HEK293 (cell line): ENCODE data around the gene EFCAB14.
"Not testable (repeated sequence)": the region's sequence is repeated elsewhere in the genome, so short reads cannot be mapped to it uniquely, and the experiment has no call there.

Source experiments
- CTCF ChIA-PET: fragments of 350-600 bp; formaldehyde crosslinking; extraction: SDS; loops from one replicate; lab custom pipeline; 2021; ENCODE audit warnings: antibody characterized with exemption; lab: Yijun Ruan, JAX
- POLR2A ChIA-PET: fragments of 300-600 bp; formaldehyde crosslinking; extraction: SDS; loops from one replicate; lab custom pipeline; 2020; ENCODE audit warnings: antibody characterized with exemption, inconsistent platforms; lab: Yijun Ruan, JAX
- H3K27ac ChIP-seq: fragments of 200-500 bp; sonication (Bioruptor generic); 2 replicates; pipeline ENCODE4 v1.5.1; 2014; ENCODE audit warnings: low read depth, low read length, control low read depth, inconsistent platforms; ENCODE audit errors: extremely low read depth
- H3K36me3 ChIP-seq, 2 experiments: fragments of 200-500 bp in 1 of 2; sonication (Bioruptor generic) in 1 of 2; 1 replicate in 1 of 2; 2 replicates in 1 of 2; pipeline ENCODE4 v1.5.1; 2014 to 2017; ENCODE audit warnings: inconsistent platforms in 2 of 2, low read length in 2 of 2; ENCODE audit not compliant: control insufficient read depth in 2 of 2, insufficient read depth in 1 of 2
- H3K4me1 ChIP-seq: fragments of 200-500 bp; sonication (Bioruptor generic); 2 replicates; pipeline ENCODE4 v1.5.1; 2014; ENCODE audit warnings: mild to moderate bottlenecking, low read length, inconsistent platforms; ENCODE audit not compliant: control insufficient read depth, insufficient read depth
- H3K4me3 ChIP-seq: 2 replicates; pipeline ENCODE4 v1.5.1; 2011; ENCODE audit warnings: low read depth, mild to moderate bottlenecking, control low read depth, low read length, moderate library complexity
- H3K9me3 ChIP-seq: fragments of 200-500 bp; sonication (Bioruptor generic); 2 replicates; pipeline ENCODE4 v1.5.1; 2014; ENCODE audit warnings: low read depth, low read length, inconsistent platforms; ENCODE audit not compliant: control insufficient read depth, insufficient read depth
- BCL11B ChIP-seq: fragments of 450-650 bp; formaldehyde crosslinking; IDR thresholded peaks from 2 replicates; pipeline ENCODE4 v1.5.1; 2016; ENCODE audit warnings: low read depth, missing biosample characterization, missing genetic modification characterization
- GFI1B ChIP-seq: fragments of 450-650 bp; formaldehyde crosslinking; IDR thresholded peaks from 2 replicates; pipeline ENCODE4 v1.5.1; 2016; ENCODE audit warnings: missing biosample characterization, missing genetic modification characterization
- SP2 ChIP-seq: fragments of 450-650 bp; formaldehyde crosslinking; IDR thresholded peaks from 2 replicates; pipeline ENCODE4 v1.5.1; 2016; ENCODE audit warnings: missing biosample characterization, missing genetic modification characterization
- SP3 ChIP-seq: fragments of 450-650 bp; formaldehyde crosslinking; IDR thresholded peaks from 2 replicates; pipeline ENCODE4 v1.5.1; 2016; ENCODE audit warnings: missing biosample characterization, missing genetic modification characterization
- SP7 ChIP-seq: fragments of 450-650 bp; formaldehyde crosslinking; IDR thresholded peaks from 2 replicates; pipeline ENCODE4 v1.5.1; 2016; ENCODE audit warnings: missing biosample characterization, missing genetic modification characterization
- ZFP3 ChIP-seq: fragments of 450-650 bp; formaldehyde crosslinking; IDR thresholded peaks from 2 replicates; pipeline ENCODE4 v1.5.1; 2016; ENCODE audit warnings: low read depth, missing biosample characterization, missing genetic modification characterization
- ZNF146 ChIP-seq: fragments of 450-650 bp; formaldehyde crosslinking; IDR thresholded peaks from 2 replicates; pipeline ENCODE4 v1.5.1; 2016; ENCODE audit warnings: missing biosample characterization, missing genetic modification characterization
- ZNF157 ChIP-seq: fragments of 450-650 bp; formaldehyde crosslinking; IDR thresholded peaks from 2 replicates; pipeline ENCODE4 v1.5.1; 2016; ENCODE audit warnings: missing biosample characterization, missing genetic modification characterization
- ZNF184 ChIP-seq: fragments of 450-650 bp; IDR thresholded peaks from 2 replicates; pipeline ENCODE4 v1.5.1; 2018; ENCODE audit warnings: missing biosample characterization, mild to moderate bottlenecking, missing genetic modification characterization
- ZNF239 ChIP-seq: fragments of 450-650 bp; formaldehyde crosslinking; IDR thresholded peaks from 2 replicates; pipeline ENCODE4 v1.5.1; 2016; ENCODE audit warnings: missing biosample characterization, missing genetic modification characterization
- ZNF324 ChIP-seq: fragments of 450-650 bp; formaldehyde crosslinking; IDR thresholded peaks from 2 replicates; pipeline ENCODE4 v1.5.1; 2016; ENCODE audit warnings: missing biosample characterization, missing genetic modification characterization
- ZNF391 ChIP-seq: fragments of 450-650 bp; formaldehyde crosslinking; IDR thresholded peaks from 2 replicates; pipeline ENCODE4 v1.5.1; 2016; ENCODE audit warnings: low read depth, missing biosample characterization, missing genetic modification characterization, borderline replicate concordance
- ZNF544 ChIP-seq: fragments of 450-650 bp; formaldehyde crosslinking; IDR thresholded peaks from 2 replicates; pipeline ENCODE4 v1.5.0; 2017; ENCODE audit warnings: missing biosample characterization, missing genetic modification characterization
- ZNF560 ChIP-seq: fragments of 450-650 bp; formaldehyde crosslinking; IDR thresholded peaks from 2 replicates; pipeline ENCODE4 v1.5.1; 2017; ENCODE audit warnings: missing biosample characterization, missing genetic modification characterization, borderline replicate concordance
- ZNF596 ChIP-seq: fragments of 450-650 bp; IDR thresholded peaks from 2 replicates; pipeline ENCODE4 v1.5.0; 2018; ENCODE audit warnings: missing biosample characterization, mild to moderate bottlenecking, missing genetic modification characterization, moderate library complexity
- ZNF600 ChIP-seq: fragments of 450-650 bp; formaldehyde crosslinking; IDR thresholded peaks from 2 replicates; pipeline ENCODE4 v1.5.1; 2016; ENCODE audit warnings: missing biosample characterization, missing genetic modification characterization
- ZNF626 ChIP-seq: fragments of 450-650 bp; sonication (Bioruptor Pico); formaldehyde crosslinking; IDR thresholded peaks from 2 replicates; pipeline ENCODE4 v1.5.1; 2018; ENCODE audit warnings: missing biosample characterization, missing genetic modification characterization, inconsistent platforms
- ZNF664 ChIP-seq: fragments of 450-650 bp; formaldehyde crosslinking; IDR thresholded peaks from 2 replicates; pipeline ENCODE4 v1.5.1; 2016; ENCODE audit warnings: missing biosample characterization, missing genetic modification characterization
- ZSCAN23 ChIP-seq: fragments of 450-650 bp; formaldehyde crosslinking; IDR thresholded peaks from 2 replicates; pipeline ENCODE4 v1.5.1; 2016; ENCODE audit warnings: missing biosample characterization, missing genetic modification characterization
- TF ChIP-seq, protein P1 (sequence below): fragments of 450-650 bp; formaldehyde crosslinking; IDR thresholded peaks from 2 replicates; pipeline ENCODE4 v1.5.1; 2016; ENCODE audit warnings: missing biosample characterization, missing genetic modification characterization
- TF ChIP-seq, protein P2 (sequence below): fragments of 450-650 bp; formaldehyde crosslinking; IDR thresholded peaks from 2 replicates; pipeline ENCODE4 v1.5.1; 2016; ENCODE audit warnings: missing biosample characterization, missing genetic modification characterization
- TF ChIP-seq, protein P3 (sequence below): fragments of 450-650 bp; formaldehyde crosslinking; IDR thresholded peaks from 2 replicates; pipeline ENCODE4 v1.5.1; 2016; ENCODE audit warnings: missing biosample characterization, missing genetic modification characterization
- TF ChIP-seq, protein P4 (sequence below): fragments of 450-650 bp; formaldehyde crosslinking; IDR thresholded peaks from 2 replicates; pipeline ENCODE4 v1.5.1; 2017; ENCODE audit warnings: missing biosample characterization, missing genetic modification characterization

EFCAB14 gene

DNA sequence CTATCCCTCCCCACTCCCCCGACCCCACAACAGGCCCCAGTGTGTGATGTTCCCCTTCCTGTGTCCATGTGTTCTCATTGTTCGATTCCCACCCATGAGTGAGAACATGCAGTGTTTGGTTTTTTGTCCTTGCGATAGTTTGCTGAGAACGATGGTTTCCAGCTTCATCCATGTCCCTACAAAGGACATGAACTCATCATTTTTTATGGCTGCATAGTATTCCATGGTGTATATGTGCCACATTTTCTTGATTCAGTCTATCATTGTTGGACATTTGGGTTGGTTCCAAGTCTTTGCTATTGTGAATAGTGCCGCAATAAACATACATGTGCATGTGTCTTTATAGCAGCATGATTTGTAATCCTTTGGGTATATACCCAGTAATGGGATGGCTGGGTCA lies 56.0 kb downstream of the EFCAB14 start:
- TF ChIP-seq ZNF146, result peak; percentile 99
- TF ChIP-seq, protein P1, sequence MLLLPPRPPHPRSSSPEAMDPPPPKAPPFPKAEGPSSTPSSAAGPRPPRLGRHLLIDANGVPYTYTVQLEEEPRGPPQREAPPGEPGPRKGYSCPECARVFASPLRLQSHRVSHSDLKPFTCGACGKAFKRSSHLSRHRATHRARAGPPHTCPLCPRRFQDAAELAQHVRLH, result peak; percentile 70; the same call in 1 of the 2 replicates
- CTCF ChIA-PET, H3K27ac ChIP-seq, H3K4me1 ChIP-seq, H3K4me3 ChIP-seq, H3K9me3 ChIP-seq, POLR2A ChIA-PET: not testable (repeated sequence)
- peaks cover 9 to 59% of the 10 kb centered on the region in 2 experiments for H3K36me3 ChIP-seq

DNA sequence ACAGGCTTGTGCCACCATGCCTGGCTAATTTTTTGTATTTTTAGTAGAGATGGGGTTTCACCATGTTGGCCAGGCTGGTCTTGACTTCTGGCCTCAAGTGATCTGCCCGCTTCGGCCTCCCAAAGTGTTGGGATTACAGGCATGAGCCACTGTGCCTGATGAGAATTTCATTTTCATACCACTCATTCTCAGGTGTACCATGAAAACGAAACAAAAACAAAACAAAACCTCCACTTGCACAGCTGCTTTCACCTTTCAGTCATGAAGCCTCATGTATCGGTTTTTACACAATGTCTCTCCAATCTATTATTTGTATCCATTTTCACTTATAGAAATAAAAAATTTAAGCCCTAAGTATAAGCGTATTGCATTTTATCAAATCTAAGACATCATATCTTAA lies 58.8 kb downstream of the EFCAB14 start:
- CTCF ChIA-PET, POLR2A ChIA-PET, H3K27ac ChIP-seq, H3K9me3 ChIP-seq, H3K4me1 ChIP-seq, H3K4me3 ChIP-seq: not testable (repeated sequence)
- peaks cover 15 to 72% of the 10 kb centered on the region in 2 experiments for H3K36me3 ChIP-seq

DNA sequence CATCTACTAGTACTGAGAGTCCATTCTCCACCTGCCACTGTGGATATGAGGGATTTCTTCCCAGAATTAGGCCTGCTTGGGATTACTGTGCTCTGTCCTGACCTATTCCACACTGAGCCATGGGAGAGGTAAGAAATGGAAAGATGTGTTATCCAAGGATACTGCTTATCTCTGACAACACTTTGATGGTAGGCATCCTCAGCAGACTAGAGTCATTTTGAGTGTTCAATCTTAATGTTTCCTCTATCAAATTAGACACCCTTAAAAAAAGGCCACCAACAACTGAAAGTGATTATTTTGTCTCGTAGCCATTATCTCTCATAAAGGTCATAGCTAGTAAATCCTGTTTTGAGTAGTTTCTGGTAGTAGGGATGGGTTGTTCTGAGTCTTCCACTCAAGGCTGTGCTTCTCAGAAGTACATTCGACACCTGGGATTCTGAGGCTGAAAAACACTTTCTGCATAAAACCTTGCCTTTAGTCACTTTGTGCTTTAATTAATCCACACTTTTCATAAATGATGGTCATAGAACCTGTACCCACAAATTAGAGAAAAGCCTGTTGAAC lies 59.5 kb downstream of the EFCAB14 start:
- no peak overlapping the region for H3K4me3 ChIP-seq
- H3K9me3 ChIP-seq, result no peaks in the 10 kb centered on the region
- H3K4me1 ChIP-seq, result no peaks in the 10 kb centered on the region
- ChIA-PET CTCF (no interaction called here), POLR2A (no interaction called here)
- peaks cover 15 to 71% of the 10 kb centered on the region in 2 experiments for H3K36me3 ChIP-seq
- TF ChIP-seq ZNF239 (tag by site-specific recombination) (no peak), ZFP3 (tag by site-specific recombination) (no peak), ZNF626 (no peak), BCL11B (tag by site-specific recombination) (no peak), ZNF391 (tag by site-specific recombination) (no peak), ZSCAN23 (tag by site-specific recombination) (no peak), ZNF157 (tag by site-specific recombination) (no peak), GFI1B (tag by site-specific recombination) (no peak), SP3 (tag by site-specific recombination) (no peak), ZNF600 (no peak), SP7 (tag by site-specific recombination) (no peak)
- TF ChIP-seq, protein P2, sequence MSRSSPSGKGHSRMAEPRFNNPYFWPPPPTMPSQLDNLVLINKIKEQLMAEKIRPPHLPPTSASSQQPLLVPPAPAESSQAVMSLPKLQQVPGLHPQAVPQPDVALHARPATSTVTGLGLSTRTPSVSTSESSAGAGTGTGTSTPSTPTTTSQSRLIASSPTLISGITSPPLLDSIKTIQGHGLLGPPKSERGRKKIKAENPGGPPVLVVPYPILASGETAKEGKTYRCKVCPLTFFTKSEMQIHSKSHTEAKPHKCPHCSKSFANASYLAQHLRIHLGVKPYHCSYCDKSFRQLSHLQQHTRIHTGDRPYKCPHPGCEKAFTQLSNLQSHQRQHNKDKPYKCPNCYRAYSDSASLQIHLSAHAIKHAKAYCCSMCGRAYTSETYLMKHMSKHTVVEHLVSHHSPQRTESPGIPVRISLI (tag by site-specific recombination), result no peak
- TF ChIP-seq, protein P3, sequence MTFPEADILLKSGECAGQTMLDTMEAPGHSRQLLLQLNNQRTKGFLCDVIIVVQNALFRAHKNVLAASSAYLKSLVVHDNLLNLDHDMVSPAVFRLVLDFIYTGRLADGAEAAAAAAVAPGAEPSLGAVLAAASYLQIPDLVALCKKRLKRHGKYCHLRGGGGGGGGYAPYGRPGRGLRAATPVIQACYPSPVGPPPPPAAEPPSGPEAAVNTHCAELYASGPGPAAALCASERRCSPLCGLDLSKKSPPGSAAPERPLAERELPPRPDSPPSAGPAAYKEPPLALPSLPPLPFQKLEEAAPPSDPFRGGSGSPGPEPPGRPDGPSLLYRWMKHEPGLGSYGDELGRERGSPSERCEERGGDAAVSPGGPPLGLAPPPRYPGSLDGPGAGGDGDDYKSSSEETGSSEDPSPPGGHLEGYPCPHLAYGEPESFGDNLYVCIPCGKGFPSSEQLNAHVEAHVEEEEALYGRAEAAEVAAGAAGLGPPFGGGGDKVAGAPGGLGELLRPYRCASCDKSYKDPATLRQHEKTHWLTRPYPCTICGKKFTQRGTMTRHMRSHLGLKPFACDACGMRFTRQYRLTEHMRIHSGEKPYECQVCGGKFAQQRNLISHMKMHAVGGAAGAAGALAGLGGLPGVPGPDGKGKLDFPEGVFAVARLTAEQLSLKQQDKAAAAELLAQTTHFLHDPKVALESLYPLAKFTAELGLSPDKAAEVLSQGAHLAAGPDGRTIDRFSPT (tag by site-specific recombination), result no peak
- H3K27ac ChIP-seq, result no peak overlapping the region

DNA sequence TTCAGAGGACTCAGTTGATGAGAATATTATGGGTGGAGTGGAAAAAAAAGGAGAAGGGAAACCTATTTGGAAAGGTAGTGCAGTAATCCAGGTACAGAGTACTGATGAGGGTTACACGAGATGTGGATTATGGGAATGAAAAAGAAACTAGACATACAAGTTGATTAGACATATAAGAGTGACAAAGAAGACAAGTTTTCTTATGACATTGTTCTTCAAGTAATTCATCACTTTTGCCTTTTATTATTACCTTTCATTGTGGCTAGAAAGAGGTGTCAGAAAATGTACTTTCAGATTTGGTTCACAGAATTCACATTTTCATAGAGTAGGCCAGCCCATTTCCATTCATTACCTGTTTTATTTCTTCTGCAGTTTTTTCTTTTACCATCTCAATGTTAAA lies 61.1 kb downstream of the EFCAB14 start:
- ChIA-PET CTCF (no interaction called here), POLR2A (no interaction called here)
- peaks cover 11 to 76% of the 10 kb centered on the region in 2 experiments for H3K36me3 ChIP-seq
- no peaks in the 10 kb centered on the region for H3K4me1 ChIP-seq
- H3K27ac ChIP-seq, result no peak overlapping the region
- H3K4me3 ChIP-seq, result no peak overlapping the region
- no peaks in the 10 kb centered on the region for H3K9me3 ChIP-seq
- no peak for TF ChIP-seq ZNF664
- no peak for TF ChIP-seq SP2 (tag by site-specific recombination)
- TF ChIP-seq, protein P4, sequence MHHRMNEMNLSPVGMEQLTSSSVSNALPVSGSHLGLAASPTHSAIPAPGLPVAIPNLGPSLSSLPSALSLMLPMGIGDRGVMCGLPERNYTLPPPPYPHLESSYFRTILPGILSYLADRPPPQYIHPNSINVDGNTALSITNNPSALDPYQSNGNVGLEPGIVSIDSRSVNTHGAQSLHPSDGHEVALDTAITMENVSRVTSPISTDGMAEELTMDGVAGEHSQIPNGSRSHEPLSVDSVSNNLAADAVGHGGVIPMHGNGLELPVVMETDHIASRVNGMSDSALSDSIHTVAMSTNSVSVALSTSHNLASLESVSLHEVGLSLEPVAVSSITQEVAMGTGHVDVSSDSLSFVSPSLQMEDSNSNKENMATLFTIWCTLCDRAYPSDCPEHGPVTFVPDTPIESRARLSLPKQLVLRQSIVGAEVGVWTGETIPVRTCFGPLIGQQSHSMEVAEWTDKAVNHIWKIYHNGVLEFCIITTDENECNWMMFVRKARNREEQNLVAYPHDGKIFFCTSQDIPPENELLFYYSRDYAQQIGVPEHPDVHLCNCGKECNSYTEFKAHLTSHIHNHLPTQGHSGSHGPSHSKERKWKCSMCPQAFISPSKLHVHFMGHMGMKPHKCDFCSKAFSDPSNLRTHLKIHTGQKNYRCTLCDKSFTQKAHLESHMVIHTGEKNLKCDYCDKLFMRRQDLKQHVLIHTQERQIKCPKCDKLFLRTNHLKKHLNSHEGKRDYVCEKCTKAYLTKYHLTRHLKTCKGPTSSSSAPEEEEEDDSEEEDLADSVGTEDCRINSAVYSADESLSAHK (tag by site-specific recombination), result no peak
- no peak for TF ChIP-seq ZFP3 (tag by site-specific recombination)
- no peak for TF ChIP-seq ZNF324
- no peak for TF ChIP-seq ZNF391 (tag by site-specific recombination)
- no peak for TF ChIP-seq ZNF544 (tag by site-specific recombination)
- no peak for TF ChIP-seq ZNF560
- TF ChIP-seq ZNF184 (tag by site-specific recombination), result no peak
- TF ChIP-seq, protein P1, result no peak
- TF ChIP-seq ZNF596 (tag by site-specific recombination), result no peak
